Central memory CD4-positive, alpha-beta T cell (primary cell): Measurements from ENCODE around the gene CENPM.
"Not testable (repeated sequence)": the region's sequence is repeated elsewhere in the genome, so short reads cannot be mapped to it uniquely, and the experiment has no call there.

ENCODE experiments used
- DNase-seq: peaks from one replicate; pipeline ENCODE4 v3.0.0; 2022

CENPM gene

DNA sequence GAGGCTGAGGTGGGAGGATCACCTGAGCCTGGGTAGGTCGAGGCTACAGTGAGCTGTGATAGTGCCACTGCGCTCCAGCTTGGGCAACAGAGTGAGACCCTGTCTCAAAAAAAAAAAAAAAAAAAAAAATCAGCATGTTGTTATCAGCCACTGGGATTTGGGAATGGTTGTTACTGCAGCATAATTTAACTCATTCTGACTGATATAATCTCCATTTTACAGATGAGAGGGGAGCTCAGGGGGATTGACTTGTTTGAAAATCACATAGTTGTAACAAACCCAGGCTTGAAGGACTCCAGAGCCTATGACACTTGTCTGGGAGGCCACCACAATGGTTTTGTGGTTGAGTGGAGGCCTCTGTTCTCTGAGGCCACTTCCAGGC lies 19.3 kb upstream of the CENPM start:
- DNase-seq = no peak

DNA sequence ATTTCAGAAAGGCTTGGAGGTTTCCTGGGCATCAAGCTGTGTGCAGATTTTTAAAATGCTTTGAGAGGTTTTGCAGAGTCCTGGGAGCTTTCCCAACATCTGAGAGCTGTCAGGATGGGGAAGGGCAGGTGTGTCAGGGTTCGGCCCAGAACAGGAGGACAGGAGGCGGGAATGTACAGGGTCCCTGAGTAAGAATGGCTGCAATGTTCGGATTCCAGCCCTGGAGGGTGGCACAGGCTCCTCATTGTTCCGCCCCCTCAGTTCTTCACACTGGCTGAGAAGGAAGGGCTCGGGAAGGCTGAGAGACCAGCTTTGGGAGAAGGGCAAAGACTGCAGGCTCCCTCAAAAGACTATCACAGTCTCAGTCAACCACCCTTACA lies 17.1 kb upstream of the CENPM start:
- no peak for DNase-seq

DNA sequence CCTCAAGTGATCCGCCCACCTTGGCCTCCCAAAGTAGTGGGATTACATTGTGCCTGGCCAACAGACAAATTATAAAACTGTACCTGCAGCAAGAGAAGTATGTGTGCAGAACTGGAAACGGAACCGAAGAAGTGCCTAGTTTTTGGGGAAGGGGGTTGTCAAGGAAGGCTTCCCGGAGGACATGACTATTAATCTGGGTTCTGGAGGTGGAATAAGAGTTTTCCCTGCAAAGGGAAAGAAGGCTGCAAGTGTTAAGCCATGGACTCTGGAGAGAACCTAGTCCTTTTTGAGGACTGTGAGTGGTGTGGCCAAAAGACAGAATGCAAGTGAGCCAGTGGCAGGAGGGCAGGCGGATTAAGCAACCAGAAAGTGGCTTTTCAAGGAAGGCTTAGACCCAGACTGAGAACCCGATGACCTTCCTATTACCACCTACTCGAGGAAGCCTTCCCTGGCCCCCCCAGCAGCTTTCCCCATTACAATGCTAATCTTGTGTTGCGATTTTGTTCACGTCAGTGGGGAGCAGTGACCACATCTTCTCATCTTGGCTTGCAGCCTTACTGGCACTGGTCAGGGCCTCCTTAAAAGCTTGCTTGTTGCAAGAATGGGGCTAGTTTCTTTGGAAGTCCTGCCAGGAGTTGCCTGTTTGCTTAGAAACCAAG lies 16.6 kb upstream of the CENPM start:
- DNase-seq = no peak

DNA sequence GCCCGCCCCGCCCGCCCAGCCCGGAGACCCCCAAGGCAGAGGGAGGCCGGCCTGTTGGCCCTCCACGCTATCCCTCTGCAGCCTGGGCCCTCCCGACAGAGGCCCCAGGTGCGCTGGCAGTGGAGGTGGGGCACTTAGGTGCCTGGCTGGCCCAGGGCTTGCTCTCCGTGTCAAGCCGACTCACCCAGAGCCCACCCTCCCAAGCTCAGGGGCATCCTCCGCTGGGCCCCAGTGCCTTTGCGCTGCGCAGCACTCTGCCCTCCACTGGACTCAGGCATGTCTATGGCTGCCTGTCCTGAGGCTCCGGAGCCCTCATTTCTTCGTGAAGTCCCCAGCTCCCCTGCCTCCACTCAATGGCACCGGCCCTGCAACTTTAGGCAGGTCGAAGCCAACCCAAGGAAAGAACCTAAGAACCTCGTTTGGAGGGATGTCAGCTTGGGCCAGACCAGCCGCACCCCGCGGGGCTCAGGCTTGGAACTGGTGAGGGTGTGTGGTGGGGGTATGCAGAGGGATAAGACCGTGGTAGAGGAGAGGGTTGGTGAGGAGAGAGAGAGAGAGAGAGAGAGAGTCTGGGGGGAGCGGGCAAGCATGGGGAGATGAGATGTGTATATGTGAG lies 11.1 kb upstream of the CENPM start:
- no peak for DNase-seq

GRCh38 chr22:41952713-41953112 lies 5.8 kb upstream of the CENPM start:
- DNase-seq = no peak

GRCh38 chr22:41951898-41952474 lies 5.0 kb upstream of the CENPM start, which contains the start of gene SMIM45:
SMIM45 (plus strand) TSS chr22:41952150.
- no peak for DNase-seq

DNA sequence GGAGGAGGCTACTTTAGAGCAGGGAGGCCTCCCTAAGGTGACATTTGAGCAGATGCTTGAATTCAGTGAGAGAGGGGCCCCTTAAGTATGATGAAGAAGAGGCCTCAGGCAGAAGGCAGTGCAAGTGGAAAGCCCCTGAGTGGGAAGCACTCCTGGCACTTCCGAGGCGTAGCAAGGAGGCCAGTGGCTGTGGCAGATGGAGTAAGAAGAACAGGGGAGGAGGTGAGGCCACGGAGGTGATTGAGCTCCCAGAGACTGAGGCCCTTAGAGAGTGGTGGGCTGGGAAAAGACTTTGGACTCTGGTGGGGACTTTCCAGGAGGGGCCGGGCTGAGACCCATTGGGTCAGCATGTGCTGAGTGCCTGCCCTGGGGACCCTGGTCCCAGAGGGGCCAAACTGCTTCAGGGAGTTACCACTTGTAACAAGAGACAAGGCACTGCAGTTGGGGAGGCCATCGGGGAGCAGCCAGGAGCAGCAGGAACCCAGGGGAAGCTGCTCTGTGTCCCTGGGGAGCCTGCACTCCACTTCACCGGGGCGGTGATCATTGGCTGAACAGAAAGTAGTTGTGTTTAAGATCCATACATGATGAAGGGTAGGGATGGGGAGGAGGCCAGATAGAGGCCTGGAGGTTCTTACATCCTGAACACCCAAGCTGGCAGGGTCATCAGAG lies 2.5 kb upstream of the CENPM start:
- DNase-seq = no peak

GRCh38 chr22:41948928-41949296 lies 2.0 kb upstream of the CENPM start:
- DNase-seq = not testable (repeated sequence)

- no peak for DNase-seq
These were observed 1.2 kb upstream of the CENPM start for GRCh38 chr22:41948142-41948541.

GRCh38 chr22:41947424-41948080 lies 600 bp upstream of the CENPM start:
- DNase-seq = no peak

GRCh38 chr22:41943661-41944209 lies 3.2 kb downstream of the CENPM start:
- DNase-seq = no peak

GRCh38 chr22:41940832-41941765 lies 5.9 kb downstream of the CENPM start:
- peak; percentile 85 for DNase-seq

GRCh38 chr22:41939981-41940831 lies 6.7 kb downstream of the CENPM start:
- peak; percentile 99 for DNase-seq

DNA sequence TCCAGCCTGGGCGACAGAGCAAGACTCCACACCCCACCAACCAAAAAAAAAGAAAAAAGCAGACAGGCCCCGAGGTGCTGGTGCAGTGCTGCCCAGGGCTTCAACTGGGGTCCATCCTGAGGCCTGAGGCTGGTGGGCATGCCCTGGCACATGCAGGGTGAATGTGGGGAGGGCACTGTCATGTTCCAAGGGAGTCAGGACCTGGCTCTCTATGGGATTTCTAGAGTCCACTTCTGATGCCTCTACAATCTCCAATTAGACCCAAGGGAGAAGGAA lies 10.1 kb downstream of the CENPM start:
- DNase-seq = no peak

DNA sequence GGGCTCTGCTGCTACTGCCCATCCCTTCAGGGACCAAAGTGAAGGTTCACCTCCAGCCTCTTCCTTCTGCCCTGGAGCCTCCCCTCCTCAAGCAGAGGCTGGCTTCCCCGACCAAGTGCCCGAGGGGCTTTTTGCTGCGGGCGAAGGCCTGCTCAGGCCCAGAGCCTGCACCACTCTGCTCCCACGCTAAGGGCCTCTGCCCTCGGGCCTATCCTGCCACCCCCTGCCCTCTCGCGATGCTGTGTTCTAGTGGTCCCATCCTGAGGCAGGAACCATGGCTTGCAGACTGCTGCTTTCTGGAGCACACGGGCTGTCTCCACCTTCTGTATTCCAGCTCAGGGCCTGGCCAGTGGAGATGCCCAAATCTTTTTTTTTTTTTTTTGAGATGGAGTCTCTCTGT lies 11.4 kb downstream of the CENPM start:
- DNase-seq = no peak

DNA sequence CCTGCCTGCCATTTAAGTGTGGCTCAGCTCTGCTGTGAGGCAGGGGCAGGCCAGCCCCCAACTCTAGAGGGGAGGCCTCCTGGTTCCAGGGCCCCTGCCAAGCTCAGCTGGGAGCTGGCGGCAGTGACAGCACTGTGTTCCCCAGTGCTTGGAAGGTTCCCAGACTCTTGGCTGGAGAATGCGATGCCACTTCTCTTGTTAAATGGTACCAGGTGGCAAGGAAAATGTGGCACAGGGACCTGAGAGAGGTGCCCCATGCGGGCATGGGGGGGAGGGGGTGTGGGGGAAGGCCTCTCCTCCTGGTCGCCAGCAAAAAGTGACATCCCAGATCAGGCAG lies 12.0 kb downstream of the CENPM start:
- DNase-seq = no peak

- DNase-seq = no peak
These were observed 12.5 kb downstream of the CENPM start for GRCh38 chr22:41934284-41935014.

- DNase-seq = no peak
These were observed 13.4 kb downstream of the CENPM start for GRCh38 chr22:41933411-41934177.

DNA sequence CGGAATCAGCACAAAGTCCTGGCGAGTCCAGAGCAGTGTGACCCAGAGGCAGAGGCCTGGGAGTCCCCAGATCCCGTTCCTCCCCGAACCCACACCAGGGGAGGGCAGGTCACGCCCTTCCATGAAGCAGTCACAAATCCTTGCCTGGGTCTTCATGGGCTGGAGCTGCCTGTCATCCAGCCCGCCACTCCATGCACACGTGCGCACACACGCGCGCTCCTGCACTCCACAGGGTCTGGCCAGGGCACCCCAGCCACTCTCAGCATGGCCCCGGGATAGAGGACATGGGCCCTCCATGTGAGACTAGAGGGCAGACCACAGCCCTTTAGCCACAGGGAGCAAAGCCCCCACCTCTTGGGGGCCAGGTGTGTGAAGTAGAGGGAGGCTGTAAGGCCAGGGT lies 14.6 kb downstream of the CENPM start:
- DNase-seq = no peak

DNA sequence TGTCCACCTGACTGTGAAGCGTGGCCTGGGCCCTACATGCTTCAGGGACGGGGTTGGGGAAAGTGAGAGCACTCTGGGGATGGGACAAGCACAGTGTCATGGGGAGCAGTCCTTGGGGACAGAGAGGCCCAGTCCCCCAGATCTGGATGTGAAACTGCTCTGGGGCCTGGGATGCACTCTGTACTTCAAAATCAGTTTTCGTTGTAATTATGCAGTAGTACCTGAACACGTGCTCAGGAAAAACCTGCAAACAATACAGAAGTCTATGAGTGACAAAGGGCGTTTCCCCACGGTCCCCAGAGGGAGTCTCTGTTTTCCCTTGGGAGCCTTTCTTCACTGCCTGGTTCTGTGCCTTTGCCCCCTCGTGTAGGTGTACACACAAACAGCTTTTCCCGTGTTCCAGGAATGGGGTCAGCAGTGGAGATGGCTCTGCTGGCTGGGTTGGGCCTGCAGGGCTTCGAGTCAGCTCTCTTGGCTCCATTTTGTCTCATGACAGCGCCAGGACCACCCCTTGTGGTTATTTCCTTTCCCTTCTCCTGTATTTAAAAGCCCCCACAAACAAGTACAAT lies 15.2 kb downstream of the CENPM start:
- DNase-seq = no peak
